GM23338 (cell line): Measurements from ENCODE around the gene TESMIN. TPM values are rescaled to one million over a fixed set of nuclear protein-coding genes. Genes with fewer than 3 reads are reported as not detected.

Experiments used
- ATAC-seq: fragments of 200-7000 bp; cut with Tn5 transposase; 3 replicates; pipeline ENCODE4 v1.9.1; 2020
- DNase-seq: peaks from one replicate; pipeline ENCODE4 v3.0.0-alpha.2; 2015; ENCODE audit warnings: low spot score
- H2AFZ ChIP-seq: fragments of 200-600 bp; sonication (generic); 2 replicates; pipeline ENCODE4 v1.8.0; 2016; ENCODE audit warnings: antibody characterized with exemption, mild to moderate bottlenecking, moderate library complexity
- H3F3A ChIP-seq: fragments of 200-600 bp; sonication (generic); replicated peaks from 2 replicates; pipeline ENCODE4 v1.8.0; 2017; ENCODE audit warnings: antibody characterized with exemption, mixed run types, low read depth
- H3K27ac ChIP-seq: fragments of 200-600 bp; sonication (generic); 2 replicates; pipeline ENCODE4 v1.6.1; 2016; ENCODE audit warnings: low read depth
- H3K27me3 ChIP-seq: fragments of 200-600 bp; sonication (generic); 2 replicates; pipeline ENCODE4 v1.8.0; 2016; ENCODE audit warnings: mild to moderate bottlenecking, mixed run types, moderate library complexity; ENCODE audit not compliant: insufficient read depth
- H3K36me3 ChIP-seq: fragments of 200-600 bp; sonication (generic); 2 replicates; pipeline ENCODE4 v1.8.0; 2016; ENCODE audit warnings: mild to moderate bottlenecking; ENCODE audit not compliant: insufficient read depth
- H3K4me1 ChIP-seq: fragments of 200-600 bp; sonication (generic); 2 replicates; pipeline ENCODE4 v1.8.0; 2016; ENCODE audit warnings: mild to moderate bottlenecking, moderate library complexity; ENCODE audit not compliant: insufficient read depth
- H3K4me2 ChIP-seq: fragments of 200-600 bp; sonication (generic); 2 replicates; pipeline ENCODE4 v1.7.1; 2017; ENCODE audit warnings: mixed run types
- H3K4me3 ChIP-seq: fragments of 200-600 bp; sonication (generic); 2 replicates; pipeline ENCODE4 v1.6.1; 2016; ENCODE audit warnings: mixed run types
- H3K79me2 ChIP-seq: fragments of 200-600 bp; sonication (generic); replicated peaks from 2 replicates; pipeline ENCODE4 v1.8.0; 2017; ENCODE audit warnings: mild to moderate bottlenecking; ENCODE audit not compliant: insufficient read depth
- H3K9me2 ChIP-seq: fragments of 200-600 bp; sonication (generic); 2 replicates; pipeline ENCODE4 v1.8.0; 2017; ENCODE audit not compliant: insufficient read depth
- H4K20me1 ChIP-seq: fragments of 200-600 bp; sonication (generic); replicated peaks from 2 replicates; pipeline ENCODE4 v1.8.0; 2017; ENCODE audit warnings: mild to moderate bottlenecking; ENCODE audit not compliant: insufficient read depth
- H3K27ac Mint-ChIP-seq: 2 replicates; pipeline ENCODE4 v1.8.0; 2020; ENCODE audit warnings: inconsistent platforms, mild to moderate bottlenecking, moderate library complexity, mixed read lengths
- H3K27me3 Mint-ChIP-seq: 3 replicates; pipeline ENCODE4 v1.8.0; 2022; ENCODE audit warnings: low read depth, mild to moderate bottlenecking, moderate library complexity, mixed read lengths, inconsistent platforms; ENCODE audit not compliant: insufficient read depth, poor library complexity
- H3K36me3 Mint-ChIP-seq: 3 replicates; pipeline ENCODE4 v1.8.0; 2021; ENCODE audit warnings: low read depth, mild to moderate bottlenecking, inconsistent platforms, moderate library complexity, mixed read lengths
- H3K4me1 Mint-ChIP-seq: 3 replicates; pipeline ENCODE4 v1.8.0; 2020; ENCODE audit warnings: mild to moderate bottlenecking, inconsistent platforms, mixed read lengths
- H3K4me3 Mint-ChIP-seq: 3 replicates; pipeline ENCODE4 v1.8.0; 2021; ENCODE audit warnings: moderate library complexity, mild to moderate bottlenecking, inconsistent platforms, mixed read lengths
- H3K9me3 Mint-ChIP-seq: 3 replicates; pipeline ENCODE4 v1.8.0; 2020; ENCODE audit warnings: moderate library complexity, mild to moderate bottlenecking, inconsistent platforms, mixed read lengths
- polyA plus RNA-seq: library from polyadenylated mRNA; unstranded; fragments of >200 nt; fragmentation: Nextera tagmentation; extraction: Ambion mirVana; gene quantifications from 2 replicates; pipeline ENCODE4 v1.2.1, GENCODE V29; 2016
- total RNA-seq: library from RNA; depleted of rRNA; stranded (reverse); fragments of >200 nt; shearing (Covaris generic); gene quantifications from 2 replicates; pipeline ENCODE4 v1.2.3, GENCODE V29; 2014
- TF ChIP-seq, protein P1 (sequence below): fragments of 250-450 bp; sonication (Bioruptor Pico); IDR thresholded peaks from 2 replicates; pipeline ENCODE4 v1.5.0; 2020; ENCODE audit warnings: mild to moderate bottlenecking, moderate library complexity
- TF ChIP-seq, protein P2 (sequence below): IDR thresholded peaks from one replicate; pipeline ENCODE4 v1.6.1; 2018; ENCODE audit warnings: antibody characterized with exemption; ENCODE audit not compliant: unreplicated experiment

The TESMIN gene
- total and polyA plus RNA-seq, 2 experiments from 2014 or later, result 54.5 to 64.6 TPM

DNA sequence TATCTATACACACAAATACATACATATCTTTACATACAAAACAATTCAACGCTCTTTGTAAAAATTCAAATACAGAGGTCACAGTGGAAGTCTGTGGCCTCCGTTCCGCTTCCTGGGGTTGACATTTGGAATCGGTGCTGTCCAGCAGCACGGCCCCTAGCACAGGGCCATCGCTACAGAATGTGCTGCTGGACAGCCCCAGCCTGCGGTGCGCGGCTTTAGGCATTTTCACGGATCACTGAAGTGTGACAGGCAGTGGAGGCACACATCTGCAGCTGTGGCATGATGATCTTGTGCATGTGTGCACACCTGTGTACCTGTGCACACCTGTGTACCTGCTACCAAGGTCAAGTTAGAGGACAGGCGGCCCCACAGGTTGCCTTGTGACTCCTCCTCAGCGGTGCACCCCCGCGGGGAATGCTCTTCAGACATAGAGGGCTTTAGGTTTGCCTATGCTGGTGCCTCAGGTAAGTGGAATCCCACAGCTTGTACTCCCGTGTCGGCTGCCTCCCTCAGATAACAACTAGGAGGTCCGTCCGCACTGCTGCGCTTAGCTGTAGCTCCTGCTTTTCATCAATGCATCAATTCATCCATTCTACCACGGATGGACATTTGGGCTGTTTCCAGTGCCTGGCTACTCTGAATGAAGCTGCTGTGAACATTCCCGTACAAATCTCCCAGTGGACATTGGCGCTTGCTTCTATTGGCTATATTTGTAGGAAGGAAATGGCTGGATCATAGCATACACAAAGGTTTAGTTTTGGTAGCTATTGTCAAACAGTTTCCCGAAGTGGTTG is 37.1 kb downstream of the TESMIN start:
- no peaks in the 10 kb centered on the region for H3K27me3 ChIP-seq
- no peak overlapping the region for H3K4me3 ChIP-seq
- H3K4me1 Mint-ChIP-seq, result peaks cover 19% of the 10 kb centered on the region
- peaks cover 3% of the 10 kb centered on the region for H3K27me3 Mint-ChIP-seq
- DNase-seq, result no peak
- H3K4me1 ChIP-seq, result peaks cover 5% of the 10 kb centered on the region
- H2AFZ ChIP-seq, result no peak overlapping the region
- no peak; the same call in 2 of the 3 replicates for ATAC-seq
- TF ChIP-seq, protein P1, sequence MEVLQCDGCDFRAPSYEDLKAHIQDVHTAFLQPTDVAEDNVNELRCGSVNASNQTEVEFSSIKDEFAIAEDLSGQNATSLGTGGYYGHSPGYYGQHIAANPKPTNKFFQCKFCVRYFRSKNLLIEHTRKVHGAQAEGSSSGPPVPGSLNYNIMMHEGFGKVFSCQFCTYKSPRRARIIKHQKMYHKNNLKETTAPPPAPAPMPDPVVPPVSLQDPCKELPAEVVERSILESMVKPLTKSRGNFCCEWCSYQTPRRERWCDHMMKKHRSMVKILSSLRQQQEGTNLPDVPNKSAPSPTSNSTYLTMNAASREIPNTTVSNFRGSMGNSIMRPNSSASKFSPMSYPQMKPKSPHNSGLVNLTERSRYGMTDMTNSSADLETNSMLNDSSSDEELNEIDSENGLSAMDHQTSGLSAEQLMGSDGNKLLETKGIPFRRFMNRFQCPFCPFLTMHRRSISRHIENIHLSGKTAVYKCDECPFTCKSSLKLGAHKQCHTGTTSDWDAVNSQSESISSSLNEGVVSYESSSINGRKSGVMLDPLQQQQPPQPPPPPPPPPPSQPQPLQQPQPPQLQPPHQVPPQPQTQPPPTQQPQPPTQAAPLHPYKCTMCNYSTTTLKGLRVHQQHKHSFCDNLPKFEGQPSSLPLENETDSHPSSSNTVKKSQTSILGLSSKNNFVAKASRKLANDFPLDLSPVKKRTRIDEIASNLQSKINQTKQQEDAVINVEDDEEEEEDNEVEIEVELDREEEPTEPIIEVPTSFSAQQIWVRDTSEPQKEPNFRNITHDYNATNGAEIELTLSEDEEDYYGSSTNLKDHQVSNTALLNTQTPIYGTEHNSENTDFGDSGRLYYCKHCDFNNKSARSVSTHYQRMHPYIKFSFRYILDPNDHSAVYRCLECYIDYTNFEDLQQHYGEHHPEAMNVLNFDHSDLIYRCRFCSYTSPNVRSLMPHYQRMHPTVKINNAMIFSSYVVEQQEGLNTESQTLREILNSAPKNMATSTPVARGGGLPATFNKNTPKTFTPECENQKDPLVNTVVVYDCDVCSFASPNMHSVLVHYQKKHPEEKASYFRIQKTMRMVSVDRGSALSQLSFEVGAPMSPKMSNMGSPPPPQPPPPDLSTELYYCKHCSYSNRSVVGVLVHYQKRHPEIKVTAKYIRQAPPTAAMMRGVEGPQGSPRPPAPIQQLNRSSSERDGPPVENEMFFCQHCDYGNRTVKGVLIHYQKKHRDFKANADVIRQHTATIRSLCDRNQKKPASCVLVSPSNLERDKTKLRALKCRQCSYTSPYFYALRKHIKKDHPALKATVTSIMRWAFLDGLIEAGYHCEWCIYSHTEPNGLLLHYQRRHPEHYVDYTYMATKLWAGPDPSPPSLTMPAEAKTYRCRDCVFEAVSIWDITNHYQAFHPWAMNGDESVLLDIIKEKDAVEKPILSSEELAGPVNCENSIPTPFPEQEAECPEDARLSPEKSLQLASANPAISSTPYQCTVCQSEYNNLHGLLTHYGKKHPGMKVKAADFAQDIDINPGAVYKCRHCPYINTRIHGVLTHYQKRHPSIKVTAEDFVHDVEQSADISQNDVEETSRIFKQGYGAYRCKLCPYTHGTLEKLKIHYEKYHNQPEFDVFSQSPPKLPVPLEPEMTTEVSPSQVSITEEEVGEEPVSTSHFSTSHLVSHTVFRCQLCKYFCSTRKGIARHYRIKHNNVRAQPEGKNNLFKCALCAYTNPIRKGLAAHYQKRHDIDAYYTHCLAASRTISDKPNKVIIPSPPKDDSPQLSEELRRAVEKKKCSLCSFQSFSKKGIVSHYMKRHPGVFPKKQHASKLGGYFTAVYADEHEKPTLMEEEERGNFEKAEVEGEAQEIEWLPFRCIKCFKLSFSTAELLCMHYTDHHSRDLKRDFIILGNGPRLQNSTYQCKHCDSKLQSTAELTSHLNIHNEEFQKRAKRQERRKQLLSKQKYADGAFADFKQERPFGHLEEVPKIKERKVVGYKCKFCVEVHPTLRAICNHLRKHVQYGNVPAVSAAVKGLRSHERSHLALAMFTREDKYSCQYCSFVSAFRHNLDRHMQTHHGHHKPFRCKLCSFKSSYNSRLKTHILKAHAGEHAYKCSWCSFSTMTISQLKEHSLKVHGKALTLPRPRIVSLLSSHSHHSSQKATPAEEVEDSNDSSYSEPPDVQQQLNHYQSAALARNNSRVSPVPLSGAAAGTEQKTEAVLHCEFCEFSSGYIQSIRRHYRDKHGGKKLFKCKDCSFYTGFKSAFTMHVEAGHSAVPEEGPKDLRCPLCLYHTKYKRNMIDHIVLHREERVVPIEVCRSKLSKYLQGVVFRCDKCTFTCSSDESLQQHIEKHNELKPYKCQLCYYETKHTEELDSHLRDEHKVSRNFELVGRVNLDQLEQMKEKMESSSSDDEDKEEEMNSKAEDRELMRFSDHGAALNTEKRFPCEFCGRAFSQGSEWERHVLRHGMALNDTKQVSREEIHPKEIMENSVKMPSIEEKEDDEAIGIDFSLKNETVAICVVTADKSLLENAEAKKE (CRISPR knock-in tag), result no peak
- TF ChIP-seq, protein P2, sequence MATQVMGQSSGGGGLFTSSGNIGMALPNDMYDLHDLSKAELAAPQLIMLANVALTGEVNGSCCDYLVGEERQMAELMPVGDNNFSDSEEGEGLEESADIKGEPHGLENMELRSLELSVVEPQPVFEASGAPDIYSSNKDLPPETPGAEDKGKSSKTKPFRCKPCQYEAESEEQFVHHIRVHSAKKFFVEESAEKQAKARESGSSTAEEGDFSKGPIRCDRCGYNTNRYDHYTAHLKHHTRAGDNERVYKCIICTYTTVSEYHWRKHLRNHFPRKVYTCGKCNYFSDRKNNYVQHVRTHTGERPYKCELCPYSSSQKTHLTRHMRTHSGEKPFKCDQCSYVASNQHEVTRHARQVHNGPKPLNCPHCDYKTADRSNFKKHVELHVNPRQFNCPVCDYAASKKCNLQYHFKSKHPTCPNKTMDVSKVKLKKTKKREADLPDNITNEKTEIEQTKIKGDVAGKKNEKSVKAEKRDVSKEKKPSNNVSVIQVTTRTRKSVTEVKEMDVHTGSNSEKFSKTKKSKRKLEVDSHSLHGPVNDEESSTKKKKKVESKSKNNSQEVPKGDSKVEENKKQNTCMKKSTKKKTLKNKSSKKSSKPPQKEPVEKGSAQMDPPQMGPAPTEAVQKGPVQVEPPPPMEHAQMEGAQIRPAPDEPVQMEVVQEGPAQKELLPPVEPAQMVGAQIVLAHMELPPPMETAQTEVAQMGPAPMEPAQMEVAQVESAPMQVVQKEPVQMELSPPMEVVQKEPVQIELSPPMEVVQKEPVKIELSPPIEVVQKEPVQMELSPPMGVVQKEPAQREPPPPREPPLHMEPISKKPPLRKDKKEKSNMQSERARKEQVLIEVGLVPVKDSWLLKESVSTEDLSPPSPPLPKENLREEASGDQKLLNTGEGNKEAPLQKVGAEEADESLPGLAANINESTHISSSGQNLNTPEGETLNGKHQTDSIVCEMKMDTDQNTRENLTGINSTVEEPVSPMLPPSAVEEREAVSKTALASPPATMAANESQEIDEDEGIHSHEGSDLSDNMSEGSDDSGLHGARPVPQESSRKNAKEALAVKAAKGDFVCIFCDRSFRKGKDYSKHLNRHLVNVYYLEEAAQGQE, result peak; percentile 53
- H3F3A ChIP-seq, result 0 out of 2 replicates have a peak, but pooled peaks cover 4% of the 10 kb centered on the region
- no peaks in the 10 kb centered on the region; the same call in 1 of the 2 replicates for H3K36me3 ChIP-seq
- H3K9me2 ChIP-seq, result no peaks in the 10 kb centered on the region
- no peak overlapping the region for H3K4me3 Mint-ChIP-seq
- no peaks in the 10 kb centered on the region for H3K79me2 ChIP-seq
- no peaks in the 10 kb centered on the region; the same call in 2 of the 3 replicates for H3K9me3 Mint-ChIP-seq
- no peak overlapping the region for H3K4me2 ChIP-seq
- peaks cover 4% of the 10 kb centered on the region for H3K36me3 Mint-ChIP-seq
- no peak overlapping the region for H3K27ac Mint-ChIP-seq
- no peak overlapping the region for H3K27ac ChIP-seq
- H4K20me1 ChIP-seq, result no peaks in the 10 kb centered on the region
